BLaER1 treated with 17β-estradiol and CSF1 and Interleukin-3, amounts not matched to agents 10 nM and 100 nM (cell line): Measurements from ENCODE around the gene CACNA2D3.
A peak's percentile ranks its signal among the peaks of the same experiment; 100 is the strongest.

Source experiments
- H3K27ac ChIP-seq, 11 experiments: shearing (Covaris generic); formaldehyde crosslinking; 2 replicates each; pipeline ENCODE4 v1.8.1; 2022
- H3K27me3 ChIP-seq, 11 experiments: shearing (Covaris generic); formaldehyde crosslinking; 2 replicates each; pipeline ENCODE4 v1.8.1; 2022
- H3K36me3 ChIP-seq, 11 experiments: shearing (Covaris generic); formaldehyde crosslinking; 2 replicates each; pipeline ENCODE4 v1.8.1; 2022
- H3K4me1 ChIP-seq, 10 experiments: shearing (Covaris generic); formaldehyde crosslinking; 2 replicates each; pipeline ENCODE4 v1.8.1; 2022
- H3K4me2 ChIP-seq, 11 experiments: shearing (Covaris generic); formaldehyde crosslinking; 2 replicates each; pipeline ENCODE4 v1.8.1; 2022
- H3K4me3 ChIP-seq, 10 experiments: shearing (Covaris generic); formaldehyde crosslinking; 2 replicates each; pipeline ENCODE4 v1.8.1; 2022
- H3K9ac ChIP-seq, 11 experiments: shearing (Covaris generic); formaldehyde crosslinking; 2 replicates each; pipeline ENCODE4 v1.8.1; 2022
- H3K9me3 ChIP-seq, 11 experiments: shearing (Covaris generic); formaldehyde crosslinking; replicated peaks in 1 of 11; 2 replicates each; pipeline ENCODE4 v1.8.1; 2022
- H4K20me1 ChIP-seq, 11 experiments: shearing (Covaris generic); formaldehyde crosslinking; 2 replicates each; pipeline ENCODE4 v1.8.1; 2022
- Cebpa-rat ChIP-seq, 11 experiments: shearing (Covaris generic); IDR thresholded peaks; 2 replicates each; pipeline ENCODE4 v1.8.1; 2022

The CACNA2D3 gene

GRCh38 chr3:54376939-54377578 is 254.7 kb downstream of the CACNA2D3 start:
- Histone ChIP-seq H3K9me3 (no peaks in the 10 kb centered on the region), H3K4me1 (peaks cover 7 to 18% (median 9%) of the 10 kb centered on the region in 10 experiments; a peak in 18 of 20 replicates), H3K36me3 (no peaks in the 10 kb centered on the region), H3K4me3 (no peak overlapping the region), H4K20me1 (no peaks in the 10 kb centered on the region), H3K9ac (no peak overlapping the region), H3K27ac (no peak overlapping the region), H3K27me3 (no peaks in the 10 kb centered on the region), H3K4me2 (no peak overlapping the region)
- no peak for TF ChIP-seq Cebpa-rat (IDR thresholded peaks at IDR 0.05)

- no peaks in the 10 kb centered on the region for H3K27me3 ChIP-seq
- H3K36me3 ChIP-seq, result no peaks in the 10 kb centered on the region
- H3K9me3 ChIP-seq, result no peaks in the 10 kb centered on the region
- H4K20me1 ChIP-seq, result no peaks in the 10 kb centered on the region
- H3K9ac ChIP-seq, result no peak overlapping the region
- H3K27ac ChIP-seq, result no peak overlapping the region
- H3K4me1 ChIP-seq, result peaks cover 7 to 18% (median 9%) of the 10 kb centered on the region in 10 experiments; a peak in 18 of 20 replicates
- no peak for TF ChIP-seq Cebpa-rat (IDR thresholded peaks at IDR 0.05)
- no peak overlapping the region for H3K4me3 ChIP-seq
- H3K4me2 ChIP-seq, result peak overlapping the region in 5 of 11 experiments; percentile 6 to 32 (median 9); a peak in 4 of 22 replicates
Observed at GRCh38 chr3:54378184-54378583, 255.8 kb downstream of the CACNA2D3 start.

- Histone ChIP-seq H3K27me3 (no peaks in the 10 kb centered on the region), H3K9ac (no peak overlapping the region), H3K36me3 (no peaks in the 10 kb centered on the region), H3K9me3 (no peaks in the 10 kb centered on the region), H3K4me2 (no peak overlapping the region), H3K27ac (no peak overlapping the region), H3K4me1 (no peaks in the 10 kb centered on the region), H3K4me3 (no peak overlapping the region), H4K20me1 (no peaks in the 10 kb centered on the region)
- no peak for TF ChIP-seq Cebpa-rat (IDR thresholded peaks at IDR 0.05)
Observed at GRCh38 chr3:54384279-54384678, 261.9 kb downstream of the CACNA2D3 start.

GRCh38 chr3:54390582-54390981 is 268.2 kb downstream of the CACNA2D3 start:
- H3K9me3 ChIP-seq, result no peaks in the 10 kb centered on the region
- peak overlapping the region in 1 of 11 experiments; percentile 10; a peak in 1 of 22 replicates for H3K4me2 ChIP-seq
- no peak overlapping the region for H3K4me3 ChIP-seq
- no peaks in the 10 kb centered on the region for H3K27me3 ChIP-seq
- H3K27ac ChIP-seq, result no peak overlapping the region
- no peak overlapping the region for H3K9ac ChIP-seq
- H3K4me1 ChIP-seq, result peaks cover 0 to 21% (median 16%) of the 10 kb centered on the region in 10 experiments; a peak in 13 of 20 replicates
- no peaks in the 10 kb centered on the region for H3K36me3 ChIP-seq
- no peaks in the 10 kb centered on the region for H4K20me1 ChIP-seq
- TF ChIP-seq Cebpa-rat (IDR thresholded peaks at IDR 0.05), result no peak

- H3K9me3 ChIP-seq, result no peaks in the 10 kb centered on the region
- H4K20me1 ChIP-seq, result no peaks in the 10 kb centered on the region
- no peak overlapping the region for H3K4me3 ChIP-seq
- peaks cover 0 to 21% (median 16%) of the 10 kb centered on the region in 10 experiments; a peak in 13 of 20 replicates for H3K4me1 ChIP-seq
- H3K27me3 ChIP-seq, result no peaks in the 10 kb centered on the region
- H3K36me3 ChIP-seq, result no peaks in the 10 kb centered on the region
- H3K9ac ChIP-seq, result no peak overlapping the region
- H3K4me2 ChIP-seq, result peak overlapping the region in 8 of 11 experiments; percentile 40 to 78 (median 70); a peak in 16 of 22 replicates
- TF ChIP-seq Cebpa-rat (IDR thresholded peaks at IDR 0.05), result no peak
- no peak overlapping the region for H3K27ac ChIP-seq
Observed at GRCh38 chr3:54393150-54393549, 270.8 kb downstream of the CACNA2D3 start.

- no peaks in the 10 kb centered on the region for H4K20me1 ChIP-seq
- no peaks in the 10 kb centered on the region for H3K4me1 ChIP-seq
- H3K36me3 ChIP-seq, result no peaks in the 10 kb centered on the region
- H3K9me3 ChIP-seq, result peaks cover 0 to under 1% (median 0%) of the 10 kb centered on the region in 11 experiments; a peak in 2 of 22 replicates
- H3K4me3 ChIP-seq, result no peak overlapping the region
- H3K27ac ChIP-seq, result no peak overlapping the region
- H3K9ac ChIP-seq, result no peak overlapping the region
- no peaks in the 10 kb centered on the region for H3K27me3 ChIP-seq
- no peak overlapping the region for H3K4me2 ChIP-seq
- TF ChIP-seq Cebpa-rat (IDR thresholded peaks at IDR 0.05), result no peak
Observed at GRCh38 chr3:54408328-54408727, 286.0 kb downstream of the CACNA2D3 start.

GRCh38 chr3:54421943-54422342 is 299.6 kb downstream of the CACNA2D3 start:
- TF ChIP-seq Cebpa-rat (IDR thresholded peaks at IDR 0.05), result no peak
- Histone ChIP-seq H3K4me1 (peaks cover 0 to 13% (median 2%) of the 10 kb centered on the region in 10 experiments; a peak in 5 of 20 replicates), H4K20me1 (no peaks in the 10 kb centered on the region), H3K4me3 (no peak overlapping the region), H3K4me2 (peak overlapping the region in 3 of 11 experiments; percentile 1 to 21 (median 2); a peak in 3 of 22 replicates), H3K9ac (no peak overlapping the region), H3K9me3 (no peaks in the 10 kb centered on the region), H3K36me3 (no peaks in the 10 kb centered on the region), H3K27ac (no peak overlapping the region), H3K27me3 (no peaks in the 10 kb centered on the region)

GRCh38 chr3:54424292-54424691 is 301.9 kb downstream of the CACNA2D3 start:
- Histone ChIP-seq H3K4me2 (no peak overlapping the region), H3K27ac (no peak overlapping the region), H3K27me3 (no peaks in the 10 kb centered on the region), H3K9ac (no peak overlapping the region), H3K36me3 (no peaks in the 10 kb centered on the region), H4K20me1 (no peaks in the 10 kb centered on the region), H3K9me3 (no peaks in the 10 kb centered on the region), H3K4me1 (peaks cover 0 to 13% (median 2%) of the 10 kb centered on the region in 10 experiments; a peak in 5 of 20 replicates), H3K4me3 (no peak overlapping the region)
- no peak for TF ChIP-seq Cebpa-rat (IDR thresholded peaks at IDR 0.05)

GRCh38 chr3:54426381-54426780 is 304.0 kb downstream of the CACNA2D3 start:
- Histone ChIP-seq H3K4me2 (no peak overlapping the region), H4K20me1 (no peaks in the 10 kb centered on the region), H3K9me3 (no peaks in the 10 kb centered on the region), H3K4me1 (peaks cover 0 to 11% (median 2%) of the 10 kb centered on the region in 10 experiments; a peak in 5 of 20 replicates), H3K27me3 (no peaks in the 10 kb centered on the region), H3K27ac (no peak overlapping the region), H3K4me3 (no peak overlapping the region), H3K9ac (no peak overlapping the region), H3K36me3 (no peaks in the 10 kb centered on the region)
- TF ChIP-seq Cebpa-rat (IDR thresholded peaks at IDR 0.05), result no peak

- Histone ChIP-seq H3K4me2 (no peak overlapping the region), H3K27ac (no peak overlapping the region)
- TF ChIP-seq Cebpa-rat (IDR thresholded peaks at IDR 0.05), result no peak
Observed at GRCh38 chr3:54427501-54427900, 305.1 kb downstream of the CACNA2D3 start.

More at GRCh38 chr3:54427501-54427900, 305.1 kb downstream of the CACNA2D3 start:
- no peaks in the 10 kb centered on the region for H3K27me3 ChIP-seq
- H4K20me1 ChIP-seq, result no peaks in the 10 kb centered on the region
- no peaks in the 10 kb centered on the region for H3K36me3 ChIP-seq
- no peak overlapping the region for H3K4me3 ChIP-seq
- H3K4me1 ChIP-seq, result peaks cover 0 to 6% (median 0%) of the 10 kb centered on the region in 10 experiments; a peak in 2 of 20 replicates
- no peak overlapping the region for H3K9ac ChIP-seq
- H3K9me3 ChIP-seq, result no peaks in the 10 kb centered on the region
